Activated B cell treated with CpG ODN at 0.5 μM for 24 hours (primary cell): ENCODE data around the gene SLC35F4. TPM values are rescaled to one million over a fixed set of nuclear protein-coding genes. Genes with fewer than 3 reads are reported as not detected.

Source experiments
- ATAC-seq: fragments of 200-7000 bp; cut with Tn5 transposase; one replicate; pipeline ENCODE4 v1.10.0; 2021; ENCODE audit warnings: low read depth, mild to moderate bottlenecking, moderate library complexity
- CTCF ChIA-PET: fragments of 350-600 bp; sonication (Branson Sonifier 250); formaldehyde crosslinking; loops from one replicate; lab custom pipeline; 2021; ENCODE audit warnings: antibody characterized with exemption; lab: Charles Lee
- POLR2A ChIA-PET: fragments of 350-600 bp; sonication (Branson Sonifier 250); formaldehyde crosslinking; loops from one replicate; lab custom pipeline; 2021; ENCODE audit warnings: antibody characterized with exemption; lab: Charles Lee
- DNase-seq: peaks from one replicate; pipeline ENCODE4 v3.0.0; 2022
- H3K27ac Mint-ChIP-seq: one replicate; pipeline ENCODE4 v1.8.0; 2020; ENCODE audit warnings: mixed read lengths
- H3K27me3 Mint-ChIP-seq: one replicate; pipeline ENCODE4 v1.8.0; 2021; ENCODE audit warnings: mixed read lengths
- H3K36me3 Mint-ChIP-seq: one replicate; pipeline ENCODE4 v1.8.0; 2021; ENCODE audit warnings: low read depth, mixed read lengths
- H3K4me1 Mint-ChIP-seq: one replicate; pipeline ENCODE4 v1.8.0; 2021; ENCODE audit warnings: mixed read lengths
- H3K4me3 Mint-ChIP-seq: one replicate; pipeline ENCODE4 v1.8.0; 2020; ENCODE audit warnings: mild to moderate bottlenecking, mixed read lengths
- H3K9me3 Mint-ChIP-seq: one replicate; pipeline ENCODE4 v1.8.0; 2020; ENCODE audit warnings: mixed read lengths
- CTCF ChIP-seq: fragments of 200-600 bp; IDR thresholded peaks from one replicate; pipeline ENCODE4 v1.8.0; 2022; ENCODE audit warnings: antibody characterized with exemption, mild to moderate bottlenecking
- intact Hi-C: fragments of 100-400 bp; cut with micrococcal nuclease; formaldehyde crosslinking; loops from one replicate; pipeline ENCODE4 v1.15.1; 2024
- total RNA-seq: library from RNA; stranded (reverse); gene quantifications from 2 replicates; pipeline ENCODE4 v1.2.3, GENCODE V29; 2022

The SLC35F4 gene
- total RNA-seq, 1 donor from 2014 or later, result not detected

- CTCF ChIA-PET, result no interaction called here
- POLR2A ChIA-PET, result no interaction called here
- Mint-ChIP-seq H3K4me1 (no peaks in the 10 kb centered on the region), H3K4me3 (no peak overlapping the region), H3K27me3 (no peaks in the 10 kb centered on the region), H3K36me3 (no peaks in the 10 kb centered on the region), H3K9me3 (no peaks in the 10 kb centered on the region), H3K27ac (no peak overlapping the region)
- no peak for DNase-seq
- TF ChIP-seq CTCF, result no peak
- intact Hi-C loops, result no loop called here
- ATAC-seq, result no peak
Measured at GRCh38 chr14:57656853-57657252, 209.0 kb downstream of the SLC35F4 start.

DNA sequence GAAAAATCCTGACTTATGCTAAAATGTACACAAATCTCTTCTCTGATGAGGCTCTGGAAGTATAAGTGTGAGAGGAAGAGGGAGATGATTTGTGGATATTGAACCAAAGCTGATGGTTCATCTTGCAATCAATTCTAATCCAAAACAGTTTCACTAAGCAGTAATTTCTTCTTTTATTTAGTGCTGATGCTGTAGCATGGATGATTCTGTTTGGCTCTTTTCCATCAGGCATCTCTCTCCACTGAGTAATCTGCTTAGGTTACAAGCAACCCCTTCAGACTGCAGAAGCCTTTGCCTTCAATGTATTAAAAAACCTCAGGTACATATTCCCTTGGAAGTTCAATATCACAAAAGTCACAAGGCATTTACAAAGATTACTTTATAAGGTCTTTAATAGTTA is 213.1 kb downstream of the SLC35F4 start:
- intact Hi-C loops, result no loop called here
- ChIA-PET CTCF (no interaction called here), POLR2A (no interaction called here)
- H3K4me3 Mint-ChIP-seq, result no peak overlapping the region
- H3K36me3 Mint-ChIP-seq, result no peaks in the 10 kb centered on the region
- no peak overlapping the region for H3K27ac Mint-ChIP-seq
- no peak for ATAC-seq
- no peaks in the 10 kb centered on the region for H3K4me1 Mint-ChIP-seq
- no peaks in the 10 kb centered on the region for H3K27me3 Mint-ChIP-seq
- no peak for TF ChIP-seq CTCF
- no peak for DNase-seq
- no peaks in the 10 kb centered on the region for H3K9me3 Mint-ChIP-seq

DNA sequence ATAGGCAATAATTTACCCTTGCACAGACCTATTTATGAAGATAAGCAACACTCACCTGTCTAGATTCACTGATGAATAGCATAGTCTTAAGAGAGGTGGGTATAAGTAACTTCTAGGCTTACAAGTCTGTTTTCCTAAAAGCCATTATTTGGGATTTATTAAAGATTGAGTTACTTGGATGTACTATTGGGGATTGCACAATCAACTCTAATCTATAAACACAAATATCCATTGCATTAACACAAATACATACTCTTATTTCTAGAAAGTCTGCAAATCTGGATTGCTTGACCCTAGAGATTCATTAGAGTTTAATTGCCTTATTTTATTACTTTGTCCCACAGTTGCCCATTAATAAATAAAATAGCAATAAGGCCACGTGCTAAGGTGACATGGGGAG is 224.1 kb downstream of the SLC35F4 start:
- ChIA-PET CTCF (no interaction called here), POLR2A (no interaction called here)
- Mint-ChIP-seq H3K27ac (no peak overlapping the region), H3K4me3 (no peak overlapping the region), H3K4me1 (no peaks in the 10 kb centered on the region), H3K36me3 (no peaks in the 10 kb centered on the region), H3K27me3 (no peaks in the 10 kb centered on the region), H3K9me3 (peaks cover 2% of the 10 kb centered on the region)
- TF ChIP-seq CTCF, result no peak
- DNase-seq (no peak), ATAC-seq (no peak)
- intact Hi-C loops, result no loop called here

GRCh38 chr14:57640036-57640435 is 225.9 kb downstream of the SLC35F4 start:
- no peak for ATAC-seq

DNA sequence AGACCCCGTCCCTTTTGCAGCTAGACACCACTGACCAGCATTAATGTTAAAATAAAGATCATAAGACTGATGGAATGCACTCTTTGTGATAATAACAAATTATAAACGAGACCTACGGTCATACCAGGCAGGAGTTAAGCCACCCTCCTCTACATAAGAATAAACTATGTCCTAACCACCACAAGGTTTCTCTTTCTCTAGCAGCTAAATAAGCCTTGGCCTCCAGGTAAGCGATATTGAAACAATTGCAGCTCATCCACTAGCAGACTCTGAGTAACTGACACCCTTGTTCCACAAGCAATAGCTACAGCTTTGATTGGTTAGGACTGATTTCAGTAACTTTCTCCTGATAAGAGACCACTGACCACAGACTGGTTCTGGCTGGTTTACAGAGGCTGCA is 228.0 kb downstream of the SLC35F4 start:
- intact Hi-C loops, result no loop called here
- Mint-ChIP-seq H3K9me3 (peaks cover under 1% of the 10 kb centered on the region), H3K27ac (no peak overlapping the region), H3K4me1 (no peaks in the 10 kb centered on the region), H3K4me3 (no peak overlapping the region), H3K27me3 (no peaks in the 10 kb centered on the region), H3K36me3 (no peaks in the 10 kb centered on the region)
- no peak for TF ChIP-seq CTCF
- POLR2A ChIA-PET, result no interaction called here
- CTCF ChIA-PET, result no interaction called here
- ATAC-seq (no peak), DNase-seq (no peak)

More at GRCh38 chr14:57640036-57640435, 225.9 kb downstream of the SLC35F4 start:
- no peak for DNase-seq
- no peaks in the 10 kb centered on the region for H3K27me3 Mint-ChIP-seq
- no peak overlapping the region for H3K4me3 Mint-ChIP-seq
- peaks cover 2% of the 10 kb centered on the region for H3K9me3 Mint-ChIP-seq
- H3K36me3 Mint-ChIP-seq, result no peaks in the 10 kb centered on the region
- CTCF ChIA-PET, result no interaction called here
- H3K27ac Mint-ChIP-seq, result no peak overlapping the region
- H3K4me1 Mint-ChIP-seq, result no peaks in the 10 kb centered on the region
- intact Hi-C loops, result no loop called here
- TF ChIP-seq CTCF, result no peak
- POLR2A ChIA-PET, result no interaction called here
